Panc1 (cell line): ENCODE data around the gene CDH13. TPM values are rescaled to one million over a fixed set of nuclear protein-coding genes. Genes with fewer than 3 reads are reported as not detected.

Experiments
- ATAC-seq: fragments of 200-7000 bp; cut with Tn5 transposase; 2 replicates; pipeline ENCODE4 v1.9.1; 2020; ENCODE audit warnings: mild to moderate bottlenecking, moderate library complexity
- BruUV-seq: library from RNA; stranded (reverse); fragments of 400-500 nt; replicated peaks from 2 replicates; lab custom pipeline; 2021; lab: Mats Ljungman, UMichigan
- CTCF ChIA-PET: fragments of 300-600 bp; sonication (Branson Sonifier 250); formaldehyde crosslinking; loops from one replicate; lab custom pipeline; 2022; ENCODE audit warnings: antibody characterized with exemption; lab: Charles Lee
- POLR2A ChIA-PET: fragments of 300-600 bp; sonication (Branson Sonifier 250); formaldehyde crosslinking; loops from one replicate; lab custom pipeline; 2022; ENCODE audit warnings: antibody characterized with exemption; lab: Charles Lee
- DNase-seq: peaks from one replicate; pipeline ENCODE4 v3.0.0-alpha.2; 2010; ENCODE audit warnings: low read depth, low spot score
- H3K27ac ChIP-seq: 2 replicates; pipeline ENCODE4 v1.5.1; 2011; ENCODE audit warnings: mild to moderate bottlenecking, low read length, inconsistent platforms
- H3K27me3 ChIP-seq: fragments of 200-500 bp; sonication (Bioruptor generic); 2 replicates; pipeline ENCODE4 v1.6.0; 2014; ENCODE audit warnings: low read length, inconsistent platforms; ENCODE audit not compliant: control insufficient read depth, insufficient read depth
- H3K36me3 ChIP-seq: fragments of 200-500 bp; sonication (Bioruptor generic); 2 replicates; pipeline ENCODE4 v1.5.1; 2014; ENCODE audit warnings: inconsistent platforms, mild to moderate bottlenecking, low read length, moderate library complexity; ENCODE audit not compliant: control insufficient read depth, insufficient read depth
- H3K4me1 ChIP-seq: 2 replicates; pipeline ENCODE4 v1.5.1; 2011; ENCODE audit warnings: inconsistent platforms, mild to moderate bottlenecking, low read length, moderate library complexity; ENCODE audit not compliant: control insufficient read depth, insufficient read depth
- H3K4me3 ChIP-seq, 2 experiments: 2 replicates each; pipeline ENCODE4 v1.5.1; 2011 to 2012; ENCODE audit warnings: low read depth in 2 of 2, low read length in 2 of 2, mild to moderate bottlenecking in 2 of 2, inconsistent platforms in 1 of 2, moderate library complexity in 1 of 2
- H3K9me3 ChIP-seq: fragments of 200-500 bp; sonication (Bioruptor generic); 2 replicates; pipeline ENCODE4 v1.5.1; 2014; ENCODE audit warnings: low read depth, mild to moderate bottlenecking, inconsistent platforms, low read length, moderate library complexity; ENCODE audit not compliant: control insufficient read depth, insufficient read depth
- POLR2AphosphoS5 ChIP-seq: IDR thresholded peaks from 2 replicates; pipeline ENCODE4 v1.6.1; 2012; ENCODE audit warnings: mild to moderate bottlenecking, low read depth, low read length, moderate library complexity
- SIN3A ChIP-seq: IDR thresholded peaks from 2 replicates; pipeline ENCODE4 v1.6.1; 2012; ENCODE audit warnings: low read depth, mild to moderate bottlenecking, low read length, moderate library complexity, borderline replicate concordance; ENCODE audit not compliant: insufficient read depth
- TCF7L2 ChIP-seq: IDR thresholded peaks from 2 replicates; pipeline ENCODE4 v1.6.1; 2011; ENCODE audit warnings: mild to moderate bottlenecking, low read depth, low read length, inconsistent platforms
- in situ Hi-C: cut with HindIII; loops from 2 replicates; pipeline ENCODE4 v1.10.0; 2016; ENCODE audit warnings: low sequenced_read_pairs, low pct_unique_long_range_greater_than_20kb
- intact Hi-C: fragments of 100-400 bp; cut with micrococcal nuclease; formaldehyde crosslinking; loops from one replicate; pipeline ENCODE4 v1.10.0; 2022; ENCODE audit not compliant: unreplicated experiment
- total RNA-seq: library from RNA; stranded (reverse); gene quantifications from one replicate; pipeline ENCODE4 v1.2.1, GENCODE V29; 2021; ENCODE audit not compliant: unreplicated experiment
- TF ChIP-seq, protein P1 (sequence below), 2 experiments: IDR thresholded peaks; 2 replicates each; pipeline ENCODE4 v1.6.1; 2011 to 2012; ENCODE audit warnings: low read depth in 2 of 2, control low read depth in 1 of 2, low read length in 1 of 2, mild to moderate bottlenecking in 1 of 2, moderate library complexity in 1 of 2; ENCODE audit not compliant: insufficient read depth in 1 of 2
- TF ChIP-seq, protein P2 (sequence below): fragments of 450-650 bp; IDR thresholded peaks from 2 replicates; pipeline ENCODE4 v1.5.1; 2017; ENCODE audit warnings: mild to moderate bottlenecking

CDH13 gene
- total RNA-seq, 1 experiment from 2014 or later, result not detected

DNA sequence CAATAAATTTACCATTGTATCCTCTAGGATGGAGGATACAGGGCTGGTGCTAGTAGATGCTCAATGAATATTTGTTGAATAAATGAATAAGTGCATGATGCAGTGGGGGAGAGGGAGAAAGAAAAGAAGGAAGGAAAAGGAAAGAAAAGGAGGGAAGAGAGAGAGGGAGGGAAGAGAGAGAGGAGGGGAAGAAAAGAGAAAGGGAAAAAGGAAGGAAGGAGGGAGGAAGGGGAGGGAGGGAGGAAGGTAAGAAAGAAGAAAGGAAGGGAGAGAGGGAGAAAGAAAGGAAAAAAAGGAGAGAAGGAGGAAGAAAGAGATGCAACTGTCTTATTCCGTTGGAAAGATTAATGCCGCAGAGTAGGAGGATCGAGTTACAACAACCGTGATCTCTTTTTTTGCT, 1211.4 kb downstream of the CDH13 start:
- Histone ChIP-seq H3K27ac (no peak overlapping the region), H3K4me3 (no peak overlapping the region), H3K36me3 (no peaks in the 10 kb centered on the region), H3K27me3 (no peaks in the 10 kb centered on the region), H3K9me3 (no peaks in the 10 kb centered on the region), H3K4me1 (no peaks in the 10 kb centered on the region; the same call in 1 of the 2 replicates)
- ChIA-PET POLR2A (no interaction called here), CTCF (no interaction called here)
- ATAC-seq (no peak), DNase-seq (no peak)
- intact Hi-C loops, result no loop called here
- BruUV-seq, result no TSS peak
- in situ Hi-C loops, result no loop called here
- TF ChIP-seq, protein P1, sequence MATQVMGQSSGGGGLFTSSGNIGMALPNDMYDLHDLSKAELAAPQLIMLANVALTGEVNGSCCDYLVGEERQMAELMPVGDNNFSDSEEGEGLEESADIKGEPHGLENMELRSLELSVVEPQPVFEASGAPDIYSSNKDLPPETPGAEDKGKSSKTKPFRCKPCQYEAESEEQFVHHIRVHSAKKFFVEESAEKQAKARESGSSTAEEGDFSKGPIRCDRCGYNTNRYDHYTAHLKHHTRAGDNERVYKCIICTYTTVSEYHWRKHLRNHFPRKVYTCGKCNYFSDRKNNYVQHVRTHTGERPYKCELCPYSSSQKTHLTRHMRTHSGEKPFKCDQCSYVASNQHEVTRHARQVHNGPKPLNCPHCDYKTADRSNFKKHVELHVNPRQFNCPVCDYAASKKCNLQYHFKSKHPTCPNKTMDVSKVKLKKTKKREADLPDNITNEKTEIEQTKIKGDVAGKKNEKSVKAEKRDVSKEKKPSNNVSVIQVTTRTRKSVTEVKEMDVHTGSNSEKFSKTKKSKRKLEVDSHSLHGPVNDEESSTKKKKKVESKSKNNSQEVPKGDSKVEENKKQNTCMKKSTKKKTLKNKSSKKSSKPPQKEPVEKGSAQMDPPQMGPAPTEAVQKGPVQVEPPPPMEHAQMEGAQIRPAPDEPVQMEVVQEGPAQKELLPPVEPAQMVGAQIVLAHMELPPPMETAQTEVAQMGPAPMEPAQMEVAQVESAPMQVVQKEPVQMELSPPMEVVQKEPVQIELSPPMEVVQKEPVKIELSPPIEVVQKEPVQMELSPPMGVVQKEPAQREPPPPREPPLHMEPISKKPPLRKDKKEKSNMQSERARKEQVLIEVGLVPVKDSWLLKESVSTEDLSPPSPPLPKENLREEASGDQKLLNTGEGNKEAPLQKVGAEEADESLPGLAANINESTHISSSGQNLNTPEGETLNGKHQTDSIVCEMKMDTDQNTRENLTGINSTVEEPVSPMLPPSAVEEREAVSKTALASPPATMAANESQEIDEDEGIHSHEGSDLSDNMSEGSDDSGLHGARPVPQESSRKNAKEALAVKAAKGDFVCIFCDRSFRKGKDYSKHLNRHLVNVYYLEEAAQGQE (IDR thresholded peaks at IDR 0.05; ENCODE audit: insufficient read depth in 1 of 2, low read depth in 2 of 2, low read length in 1 of 2), result no peak
- no peak for TF ChIP-seq TCF7L2
- TF ChIP-seq, protein P2, sequence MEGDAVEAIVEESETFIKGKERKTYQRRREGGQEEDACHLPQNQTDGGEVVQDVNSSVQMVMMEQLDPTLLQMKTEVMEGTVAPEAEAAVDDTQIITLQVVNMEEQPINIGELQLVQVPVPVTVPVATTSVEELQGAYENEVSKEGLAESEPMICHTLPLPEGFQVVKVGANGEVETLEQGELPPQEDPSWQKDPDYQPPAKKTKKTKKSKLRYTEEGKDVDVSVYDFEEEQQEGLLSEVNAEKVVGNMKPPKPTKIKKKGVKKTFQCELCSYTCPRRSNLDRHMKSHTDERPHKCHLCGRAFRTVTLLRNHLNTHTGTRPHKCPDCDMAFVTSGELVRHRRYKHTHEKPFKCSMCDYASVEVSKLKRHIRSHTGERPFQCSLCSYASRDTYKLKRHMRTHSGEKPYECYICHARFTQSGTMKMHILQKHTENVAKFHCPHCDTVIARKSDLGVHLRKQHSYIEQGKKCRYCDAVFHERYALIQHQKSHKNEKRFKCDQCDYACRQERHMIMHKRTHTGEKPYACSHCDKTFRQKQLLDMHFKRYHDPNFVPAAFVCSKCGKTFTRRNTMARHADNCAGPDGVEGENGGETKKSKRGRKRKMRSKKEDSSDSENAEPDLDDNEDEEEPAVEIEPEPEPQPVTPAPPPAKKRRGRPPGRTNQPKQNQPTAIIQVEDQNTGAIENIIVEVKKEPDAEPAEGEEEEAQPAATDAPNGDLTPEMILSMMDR, result no peak
- no peak for TF ChIP-seq POLR2AphosphoS5
- TF ChIP-seq SIN3A, result no peak

DNA sequence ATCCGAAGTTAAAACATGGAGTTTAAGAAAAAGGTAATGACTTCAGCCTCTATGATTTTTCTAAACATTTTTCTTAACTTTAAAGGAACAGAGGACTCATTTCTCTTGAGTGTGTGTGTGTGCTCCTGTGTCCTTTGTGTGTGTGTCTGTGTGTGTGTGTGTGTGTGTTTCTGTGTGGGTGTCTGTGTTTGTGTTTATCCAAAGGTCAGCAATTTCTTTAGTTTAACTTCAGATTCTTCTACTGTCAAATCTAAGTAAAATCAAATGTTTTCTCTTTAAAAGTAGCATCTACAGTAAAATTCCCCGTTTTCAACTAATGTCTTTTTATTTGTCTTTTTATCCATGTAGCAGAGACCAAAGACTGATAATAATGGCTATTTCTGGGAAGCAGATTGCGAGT, 1212.8 kb downstream of the CDH13 start:
- no peak overlapping the region for H3K27ac ChIP-seq
- TF ChIP-seq POLR2AphosphoS5, result no peak
- TF ChIP-seq SIN3A, result no peak
- H3K27me3 ChIP-seq, result no peaks in the 10 kb centered on the region
- DNase-seq, result no peak
- no peak overlapping the region for H3K4me3 ChIP-seq
- no peaks in the 10 kb centered on the region for H3K36me3 ChIP-seq
- BruUV-seq, result no TSS peak
- no peaks in the 10 kb centered on the region; the same call in 1 of the 2 replicates for H3K4me1 ChIP-seq
- intact Hi-C loops, result no loop called here
- ChIA-PET POLR2A (interaction anchor here (0.7 kb wide), 1 partner anchor 334 kb away, joined by 3 read pairs; no protein-coding TSS in a partner anchor), CTCF (no interaction called here)
- no peaks in the 10 kb centered on the region for H3K9me3 ChIP-seq
- in situ Hi-C loops, result no loop called here
- no peak for ATAC-seq

DNA sequence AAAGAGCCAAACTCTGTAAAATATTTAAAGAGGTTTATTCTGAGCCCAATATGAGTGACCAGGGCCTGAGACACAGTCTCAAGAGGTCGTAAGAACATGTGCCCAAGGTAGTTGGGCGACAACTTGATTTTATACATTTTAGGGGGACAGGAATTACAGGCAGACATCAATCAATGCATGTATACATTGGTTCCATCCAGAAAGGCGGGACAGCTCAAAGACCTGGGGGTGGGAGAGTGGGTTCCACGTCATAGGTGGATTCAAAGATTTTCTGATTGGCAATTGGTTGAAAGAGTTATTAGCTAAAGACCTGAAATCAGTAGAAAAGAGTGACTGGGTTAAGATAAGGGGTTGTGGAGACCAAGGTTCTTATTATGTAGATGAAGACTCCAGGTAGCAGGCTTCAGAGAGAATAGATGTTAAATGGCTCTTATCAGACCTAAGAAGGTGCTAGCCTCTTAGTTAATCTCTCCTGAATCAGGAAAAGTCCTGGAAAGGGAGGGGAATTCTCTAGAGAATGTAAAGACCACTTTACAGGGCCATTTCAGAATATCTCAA, 1213.4 kb downstream of the CDH13 start:
- POLR2A ChIA-PET, result no interaction called here
- no TSS peak for BruUV-seq
- in situ Hi-C loops, result no loop called here
- H3K4me1 ChIP-seq, result no peaks in the 10 kb centered on the region; the same call in 1 of the 2 replicates
- H3K36me3 ChIP-seq, result no peaks in the 10 kb centered on the region
- ATAC-seq, result no peak
- no peak overlapping the region for H3K27ac ChIP-seq
- TF ChIP-seq TCF7L2, result no peak
- TF ChIP-seq SIN3A, result no peak
- TF ChIP-seq, protein P2, result no peak
- no peak for TF ChIP-seq POLR2AphosphoS5
- TF ChIP-seq, protein P1 (IDR thresholded peaks at IDR 0.05; ENCODE audit: insufficient read depth in 1 of 2, low read depth in 2 of 2, low read length in 1 of 2), result no peak
- intact Hi-C loops, result no loop called here
- H3K4me3 ChIP-seq, result no peak overlapping the region
- DNase-seq, result no peak
- H3K9me3 ChIP-seq, result no peaks in the 10 kb centered on the region
- CTCF ChIA-PET, result no interaction called here
- no peaks in the 10 kb centered on the region for H3K27me3 ChIP-seq
